HG02623 (cell line): Measurements from ENCODE around the gene NPNT.

Experiments
- ATAC-seq: cut with Tn5 transposase; IDR thresholded peaks from one replicate; pipeline ENCODE4 v1.9.1; 2021; ENCODE audit warnings: moderate library complexity; ENCODE audit not compliant: unreplicated experiment

The NPNT gene

GRCh38 chr4:105967058-105967658 lies 71.9 kb downstream of the NPNT start:
- ATAC-seq, result no peak

GRCh38 chr4:105969575-105969974 lies 74.3 kb downstream of the NPNT start:
- no peak for ATAC-seq

DNA sequence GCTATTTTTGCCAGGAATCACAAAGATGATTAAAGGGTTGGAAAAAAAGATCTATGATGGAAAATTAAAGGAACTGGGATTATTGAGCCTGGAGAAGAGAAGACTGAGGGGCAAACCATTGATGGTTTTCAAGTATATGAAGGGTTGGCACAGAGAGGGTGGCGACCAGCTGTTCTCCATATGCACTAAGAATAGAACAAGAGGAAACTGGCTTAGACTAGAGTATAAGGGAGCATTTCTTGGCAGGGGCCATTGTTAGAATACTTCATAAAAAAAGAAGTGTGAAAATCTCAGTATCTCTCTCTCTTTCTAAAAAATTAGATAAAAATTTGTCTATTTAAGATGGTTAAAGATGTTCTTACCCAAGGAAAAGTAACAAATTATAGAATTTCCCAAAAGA lies 75.1 kb downstream of the NPNT start:
- ATAC-seq, result no peak

DNA sequence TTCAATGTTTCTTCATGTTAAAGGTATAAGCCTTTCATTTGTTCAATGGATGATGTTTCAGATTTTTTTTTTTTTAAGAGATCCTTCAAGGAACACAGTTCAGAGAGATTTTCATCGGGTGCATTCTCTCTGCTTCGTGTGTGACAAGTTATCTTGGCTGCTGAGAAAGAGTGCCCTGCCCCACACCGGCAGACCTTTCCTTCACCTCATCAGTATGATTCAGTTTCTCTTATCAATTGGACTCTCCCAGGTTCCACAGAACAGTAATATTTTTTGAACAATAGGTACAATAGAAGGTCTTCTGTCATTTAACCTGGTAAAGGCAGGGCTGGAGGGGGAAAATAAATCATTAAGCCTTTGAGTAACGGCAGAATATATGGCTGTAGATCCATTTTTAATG lies 75.8 kb downstream of the NPNT start:
- no peak for ATAC-seq

GRCh38 chr4:105972946-105973621 lies 77.8 kb downstream of the NPNT start:
- no peak for ATAC-seq

- ATAC-seq, result no peak
Measured at GRCh38 chr4:105976915-105977314, 81.6 kb downstream of the NPNT start.

DNA sequence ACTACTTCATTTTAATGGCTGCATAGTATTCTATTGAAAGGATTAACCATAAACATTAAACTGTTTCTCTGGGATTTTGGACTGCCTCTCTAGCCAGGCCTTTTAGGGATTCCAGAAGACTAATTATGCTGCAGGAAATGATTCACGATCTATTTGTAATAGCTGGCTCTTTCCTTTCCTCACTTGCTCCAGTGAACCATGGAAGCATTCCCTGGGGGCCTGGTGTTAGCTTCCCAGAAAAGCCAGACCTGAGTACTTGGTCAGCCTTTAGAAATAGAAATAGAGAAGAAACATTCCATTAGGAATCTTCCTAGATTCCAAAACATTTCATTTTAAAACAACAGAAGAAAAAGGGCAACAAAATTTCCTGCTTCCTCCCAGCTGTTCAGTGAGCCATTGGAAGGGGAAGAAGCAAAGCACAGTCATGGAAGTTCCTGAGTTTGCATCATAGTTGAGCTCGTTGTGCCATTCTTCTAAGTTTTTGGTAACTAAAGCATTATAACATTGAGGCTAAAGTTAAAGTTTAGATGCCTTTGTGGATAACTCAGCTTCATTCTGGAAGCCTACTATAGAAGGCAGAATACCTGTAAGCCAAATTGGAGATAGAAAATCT lies 83.5 kb downstream of the NPNT start:
- no peak for ATAC-seq

DNA sequence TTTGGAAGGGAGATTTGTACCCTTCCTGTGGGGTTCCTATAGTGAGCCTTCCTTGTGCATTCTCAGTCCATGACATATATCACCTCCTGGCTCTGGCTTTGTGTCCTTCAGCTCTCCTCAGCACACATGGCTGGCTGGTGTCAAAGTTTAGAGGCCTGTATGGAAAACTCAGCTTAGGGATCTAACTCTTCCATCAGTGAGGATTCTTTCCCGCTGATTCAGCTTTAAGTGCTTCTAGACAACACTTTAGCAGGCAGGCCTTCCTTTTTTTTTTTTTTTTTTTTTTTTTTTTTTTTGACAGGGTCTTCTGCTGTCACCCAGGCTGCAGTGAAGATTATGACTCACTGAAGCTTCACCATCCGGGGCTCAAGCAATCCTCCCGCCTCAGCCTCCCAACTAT lies 84.2 kb downstream of the NPNT start:
- no peak for ATAC-seq

- ATAC-seq, result no peak
Measured at GRCh38 chr4:105988671-105989070, 93.4 kb downstream of the NPNT start.

GRCh38 chr4:105989485-105990242 lies 94.4 kb downstream of the NPNT start:
- ATAC-seq, result no peak

DNA sequence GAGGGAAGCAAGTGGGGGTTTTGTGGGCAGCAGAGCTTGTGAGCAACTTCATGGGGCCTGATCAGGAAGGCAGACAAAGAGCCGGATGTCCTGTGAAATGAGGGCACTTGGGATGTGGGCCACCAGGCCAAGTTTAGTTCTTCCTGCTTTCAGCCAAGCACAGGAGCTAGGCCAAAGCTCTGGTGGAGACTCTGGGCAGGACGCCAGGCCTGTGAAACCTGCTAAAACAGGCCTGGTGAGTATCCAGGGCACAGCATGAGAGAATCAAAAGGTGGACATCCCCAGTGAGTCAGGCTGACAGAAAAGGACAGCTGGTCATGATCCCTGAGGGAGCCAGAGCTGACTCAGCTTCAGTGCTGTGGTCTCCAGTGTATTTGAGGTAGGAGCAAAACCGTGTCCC lies 95.7 kb downstream of the NPNT start:
- ATAC-seq, result no peak

- no peak for ATAC-seq
Measured at GRCh38 chr4:105991726-105992125, 96.5 kb downstream of the NPNT start.

- ATAC-seq, result no peak
Measured at GRCh38 chr4:105992641-105993305, 97.5 kb downstream of the NPNT start.

DNA sequence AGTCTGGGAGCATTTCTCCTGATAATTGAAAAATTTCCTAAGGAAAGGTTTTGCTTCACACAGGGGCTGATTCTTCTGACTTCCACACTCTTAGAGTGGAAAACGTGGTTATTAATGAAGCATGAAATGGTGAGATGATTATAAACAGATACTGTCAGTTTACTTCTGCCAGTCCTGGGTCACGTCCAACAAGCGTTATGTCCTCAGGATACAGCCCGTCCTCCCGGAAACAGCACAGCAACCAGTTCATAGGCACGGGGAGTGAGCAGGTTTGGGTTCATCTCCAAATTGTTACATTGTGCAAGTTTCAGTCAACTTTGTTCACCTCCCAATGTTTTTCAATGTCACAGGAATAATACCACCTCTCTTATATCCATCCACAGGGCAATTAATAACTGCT lies 98.8 kb downstream of the NPNT start:
- ATAC-seq, result no peak

- ATAC-seq, result no peak
Measured at GRCh38 chr4:105994841-105995501, 99.7 kb downstream of the NPNT start.

DNA sequence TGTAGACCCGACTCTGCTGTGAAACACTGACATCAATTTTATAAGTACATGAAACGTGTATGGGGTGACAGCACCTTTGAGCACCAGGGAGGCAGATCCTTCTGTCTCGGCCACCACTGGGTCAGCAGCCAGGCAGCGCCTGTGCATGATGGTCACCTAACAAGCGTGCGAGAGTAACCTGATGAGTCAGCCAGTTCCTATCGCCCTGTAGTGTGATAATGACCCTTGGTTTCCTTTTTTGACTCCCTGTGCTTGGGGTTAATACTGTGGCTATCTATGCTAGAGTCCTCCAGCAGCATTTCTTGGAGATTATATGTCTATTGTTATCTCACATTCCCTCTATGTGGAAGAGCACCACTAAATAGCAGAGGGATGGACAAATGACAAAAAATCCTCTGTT lies 101.6 kb downstream of the NPNT start:
- no peak for ATAC-seq

GRCh38 chr4:105998171-105999063 lies 103.1 kb downstream of the NPNT start:
- no peak for ATAC-seq

DNA sequence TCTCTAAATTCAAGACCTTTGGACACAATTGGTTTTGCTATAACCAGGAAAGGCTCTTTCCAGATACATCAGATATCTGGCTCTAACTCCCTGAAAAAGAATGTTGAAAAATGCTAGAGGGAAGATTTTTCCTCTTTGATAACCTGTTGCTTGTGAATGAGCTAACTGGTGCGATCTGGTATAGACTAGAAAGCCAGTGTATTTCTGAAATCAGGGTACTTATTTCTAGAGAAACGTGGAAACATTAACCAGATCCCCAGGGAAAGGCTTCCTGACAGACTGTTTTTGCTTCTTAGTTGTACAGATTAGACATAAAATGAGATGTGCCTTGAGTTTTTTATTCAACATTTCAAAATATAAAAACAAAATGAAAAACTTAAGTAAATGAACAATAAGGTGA lies 107.7 kb downstream of the NPNT start:
- no peak for ATAC-seq

GRCh38 chr4:106010761-106011160 lies 115.5 kb downstream of the NPNT start:
- no peak for ATAC-seq

DNA sequence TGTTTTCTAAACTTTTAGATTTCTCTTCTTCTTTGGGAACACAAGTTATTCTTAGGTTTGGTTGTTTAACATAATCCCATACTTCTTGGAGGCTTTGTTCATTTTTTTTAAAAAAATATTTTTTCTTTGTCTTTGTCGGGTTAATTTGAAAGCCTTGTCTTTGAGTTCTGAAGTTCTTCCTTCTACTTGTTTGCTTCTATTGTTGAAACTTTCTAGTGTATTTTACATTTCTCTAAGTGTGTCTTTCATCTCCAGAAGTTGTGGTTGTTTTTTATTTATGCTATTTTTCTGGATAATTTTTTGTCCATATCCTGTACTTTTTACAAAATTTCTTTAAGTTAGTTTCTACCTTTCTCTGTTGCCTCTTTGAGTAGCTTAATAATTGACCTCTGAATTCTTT lies 116.1 kb downstream of the NPNT start:
- ATAC-seq, result no peak
